Measurements from ENCODE around the gene ZNF48.

The ZNF48 gene

GRCh38 chr16:30350134-30350871, 44.9 kb upstream of the ZNF48 start:
- Histone ChIP-seq H3K27ac (no peak overlapping the region), H3K9ac (no peak overlapping the region), H2AFZ (no peak overlapping the region), H3K27me3 (ENCODE audit: control insufficient read depth, insufficient read depth, low read length) (no peaks in the 10 kb centered on the region), H3K4me2 (ENCODE audit: low read length) (no peak overlapping the region), H3K36me3 (ENCODE audit: control insufficient read depth, insufficient read depth, low read length) (no peaks in the 10 kb centered on the region), H3K4me3 (ENCODE audit: low read depth, low read length) (no peak overlapping the region), H3K9me3 (ENCODE audit: control insufficient read depth, low read length) (no peaks in the 10 kb centered on the region), H3K79me2 (no peaks in the 10 kb centered on the region), H3K4me1 (no peaks in the 10 kb centered on the region)
- TF ChIP-seq CTCF (IDR thresholded peaks at IDR 0.05), result no peak

DNA sequence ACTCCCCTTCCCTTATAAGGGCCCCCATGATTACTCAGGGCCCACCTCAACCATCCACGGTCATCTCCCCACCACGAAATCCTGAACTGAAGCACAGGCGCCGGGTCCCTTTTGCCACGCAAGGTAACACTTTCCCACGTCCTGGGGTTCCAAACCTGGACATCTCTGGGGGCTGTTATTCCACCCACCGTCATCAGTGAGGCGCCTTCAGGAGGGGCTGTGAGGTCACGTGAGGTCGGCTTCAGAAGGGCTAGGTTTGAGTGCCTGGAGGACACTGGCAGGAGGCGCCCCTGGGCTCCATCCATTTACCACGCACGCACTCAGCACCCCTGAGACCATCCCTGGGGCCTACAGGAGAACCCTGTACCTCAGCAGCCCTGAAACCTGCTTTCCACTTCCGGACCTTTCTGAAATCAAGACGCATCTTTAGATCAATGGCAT, 44.2 kb upstream of the ZNF48 start:
- H3K27ac ChIP-seq, result no peak overlapping the region
- no peaks in the 10 kb centered on the region for H3K9me3 ChIP-seq (ENCODE audit: control insufficient read depth, low read length)
- no peaks in the 10 kb centered on the region for H3K79me2 ChIP-seq
- H3K27me3 ChIP-seq (ENCODE audit: control insufficient read depth, insufficient read depth, low read length), result no peaks in the 10 kb centered on the region
- peaks cover 5% of the 10 kb centered on the region for H3K4me1 ChIP-seq
- no peaks in the 10 kb centered on the region for H3K36me3 ChIP-seq (ENCODE audit: control insufficient read depth, insufficient read depth, low read length)
- H2AFZ ChIP-seq, result no peak overlapping the region
- no peak for TF ChIP-seq CTCF (IDR thresholded peaks at IDR 0.05)
- no peak overlapping the region for H3K4me3 ChIP-seq (ENCODE audit: low read depth, low read length)
- no peak overlapping the region for H3K4me2 ChIP-seq (ENCODE audit: low read length)
- no peak overlapping the region for H3K9ac ChIP-seq

- H3K4me2 ChIP-seq (ENCODE audit: low read length), result no peak overlapping the region
- no peak overlapping the region for H3K4me3 ChIP-seq (ENCODE audit: low read depth, low read length)
- no peaks in the 10 kb centered on the region for H3K79me2 ChIP-seq
- no peaks in the 10 kb centered on the region for H3K27me3 ChIP-seq (ENCODE audit: control insufficient read depth, insufficient read depth, low read length)
- H3K4me1 ChIP-seq, result peaks cover 6% of the 10 kb centered on the region
- no peaks in the 10 kb centered on the region for H3K9me3 ChIP-seq (ENCODE audit: control insufficient read depth, low read length)
- no peak overlapping the region for H2AFZ ChIP-seq
- no peak overlapping the region for H3K9ac ChIP-seq
- H3K36me3 ChIP-seq (ENCODE audit: control insufficient read depth, insufficient read depth, low read length), result no peaks in the 10 kb centered on the region
- no peak for TF ChIP-seq CTCF (IDR thresholded peaks at IDR 0.05)
- no peak overlapping the region for H3K27ac ChIP-seq
Measured at GRCh38 chr16:30351586-30352419, 43.4 kb upstream of the ZNF48 start.

GRCh38 chr16:30352488-30353401, 42.5 kb upstream of the ZNF48 start:
- no peak overlapping the region for H3K27ac ChIP-seq

More at GRCh38 chr16:30352488-30353401, 42.5 kb upstream of the ZNF48 start:
- Histone ChIP-seq H3K4me1 (peaks cover 6% of the 10 kb centered on the region), H3K4me2 (ENCODE audit: low read length) (no peak overlapping the region), H3K36me3 (ENCODE audit: control insufficient read depth, insufficient read depth, low read length) (no peaks in the 10 kb centered on the region), H3K27me3 (ENCODE audit: control insufficient read depth, insufficient read depth, low read length) (no peaks in the 10 kb centered on the region), H2AFZ (no peak overlapping the region), H3K4me3 (ENCODE audit: low read depth, low read length) (no peak overlapping the region), H3K9ac (no peak overlapping the region), H3K79me2 (no peaks in the 10 kb centered on the region), H3K9me3 (ENCODE audit: control insufficient read depth, low read length) (no peaks in the 10 kb centered on the region)
- peak; percentile 12 for TF ChIP-seq CTCF (IDR thresholded peaks at IDR 0.05)

Measured in parathyroid adenoma (tissue), 2 donors.